Stimulated activated naive CD8-positive, alpha-beta T cell treated with anti-CD3 and anti-CD28 coated beads, Interleukin-15, amount 100 ng/mL, for 72 hours (primary cell): ENCODE data around the gene TP53TG5.

Experiments
- ATAC-seq: fragments of 150-1000 bp; cut with Tn5 transposase; 2 replicates; pipeline ENCODE4 v1.10.0; 2021; ENCODE audit warnings: mild to moderate bottlenecking, moderate library complexity
- DNase-seq, 2 donors: peaks; one replicate each; pipeline ENCODE4 v3.0.0; 2021 to 2022
- H3K27ac Mint-ChIP-seq, 2 donors: one replicate each; pipeline ENCODE4 v1.8.0; 2022; ENCODE audit warnings: mild to moderate bottlenecking in 2 of 2, mixed read lengths in 2 of 2, moderate library complexity in 2 of 2
- H3K27me3 Mint-ChIP-seq: one replicate; pipeline ENCODE4 v1.8.0; 2022; ENCODE audit warnings: mixed read lengths
- H3K4me1 Mint-ChIP-seq: one replicate; pipeline ENCODE4 v1.8.0; 2022; ENCODE audit warnings: mild to moderate bottlenecking, mixed read lengths
- H3K4me3 Mint-ChIP-seq, 2 donors: one replicate each; pipeline ENCODE4 v1.8.0; 2022; ENCODE audit warnings: mild to moderate bottlenecking in 2 of 2, mixed read lengths in 2 of 2, moderate library complexity in 1 of 2
- H3K9me3 Mint-ChIP-seq, 2 donors: one replicate each; pipeline ENCODE4 v1.8.0; 2022; ENCODE audit warnings: mixed read lengths in 2 of 2

The TP53TG5 gene

GRCh38 chr20:45378191-45378590 lies at the start of gene TP53TG5:
Gene TP53TG5 (minus strand): TSS chr20:45378325. CDS start chr20:45378236, 89 bp downstream.
- Mint-ChIP-seq H3K27me3 (no peaks in the 10 kb centered on the region), H3K4me3 (no peak within 1 kb of the TSS), H3K9me3 (no peaks in the 10 kb centered on the region), H3K27ac (peak within 1 kb of the TSS in 1 of 2 donors; percentile 22), H3K4me1 (peaks cover 14% of the 10 kb centered on the region)
- DNase-seq (no peak), ATAC-seq (no peak)

GRCh38 chr20:45427236-45428149 lies 49.4 kb upstream of the TP53TG5 start:
- no peak overlapping the region for H3K27ac Mint-ChIP-seq
- H3K4me3 Mint-ChIP-seq: no peak overlapping the region
- no peaks in the 10 kb centered on the region for H3K27me3 Mint-ChIP-seq
- DNase-seq: no peak
- peaks cover 7% of the 10 kb centered on the region for H3K4me1 Mint-ChIP-seq
- H3K9me3 Mint-ChIP-seq: no peaks in the 10 kb centered on the region
- no peak for ATAC-seq

GRCh38 chr20:45426320-45427016 lies 48.3 kb upstream of the TP53TG5 start:
- Mint-ChIP-seq H3K27ac (peak overlapping the region in 1 of 2 donors; percentile 85), H3K9me3 (no peaks in the 10 kb centered on the region), H3K4me3 (no peak overlapping the region), H3K27me3 (no peaks in the 10 kb centered on the region), H3K4me1 (no peaks in the 10 kb centered on the region)
- no peak for DNase-seq
- ATAC-seq: no peak

GRCh38 chr20:45425561-45425960 lies 47.4 kb upstream of the TP53TG5 start:
- Mint-ChIP-seq H3K4me3 (no peak overlapping the region), H3K27ac (no peak overlapping the region), H3K27me3 (no peaks in the 10 kb centered on the region), H3K9me3 (no peaks in the 10 kb centered on the region), H3K4me1 (no peaks in the 10 kb centered on the region)
- ATAC-seq (no peak), DNase-seq (no peak)

GRCh38 chr20:45423700-45424099 lies 45.6 kb upstream of the TP53TG5 start:
- no peak overlapping the region for H3K4me3 Mint-ChIP-seq
- peaks cover 9% of the 10 kb centered on the region for H3K4me1 Mint-ChIP-seq
- DNase-seq (no peak), ATAC-seq (no peak)
- H3K27me3 Mint-ChIP-seq: no peaks in the 10 kb centered on the region
- H3K9me3 Mint-ChIP-seq: no peaks in the 10 kb centered on the region
- H3K27ac Mint-ChIP-seq: no peak overlapping the region

- Mint-ChIP-seq H3K27me3 (no peaks in the 10 kb centered on the region), H3K9me3 (no peaks in the 10 kb centered on the region), H3K4me1 (peaks cover 39% of the 10 kb centered on the region), H3K4me3 (no peak overlapping the region), H3K27ac (peak overlapping the region; percentile 44 to 85)
- DNase-seq (no peak), ATAC-seq (no peak)
These were observed 42.0 kb upstream of the TP53TG5 start for GRCh38 chr20:45420125-45420524.

GRCh38 chr20:45419188-45420091 lies 41.3 kb upstream of the TP53TG5 start:
- peak; percentile 47 for ATAC-seq
- Mint-ChIP-seq H3K27me3 (no peaks in the 10 kb centered on the region), H3K4me3 (no peak overlapping the region), H3K9me3 (no peaks in the 10 kb centered on the region), H3K27ac (peak overlapping the region; percentile 83 to 91), H3K4me1 (peaks cover 44% of the 10 kb centered on the region)
- DNase-seq: peak in 1 of 2 donors; percentile 13

- Mint-ChIP-seq H3K4me1 (peaks cover 47% of the 10 kb centered on the region), H3K9me3 (no peaks in the 10 kb centered on the region), H3K4me3 (peak overlapping the region; percentile 88 to 92), H3K27ac (peak overlapping the region; percentile 95 to 99), H3K27me3 (no peaks in the 10 kb centered on the region)
- ATAC-seq: no peak
- DNase-seq: no peak
These were observed 38.8 kb upstream of the TP53TG5 start for GRCh38 chr20:45416917-45417316.

GRCh38 chr20:45415822-45416637 lies 37.9 kb upstream of the TP53TG5 start, which contains the start of gene PIGT:
Gene PIGT (plus strand): TSS chr20:45416141. CDS start chr20:45416157, 16 bp downstream.
- H3K9me3 Mint-ChIP-seq: no peaks in the 10 kb centered on the region
- no peaks in the 10 kb centered on the region for H3K27me3 Mint-ChIP-seq
- H3K4me1 Mint-ChIP-seq: peaks cover 47% of the 10 kb centered on the region
- peak within 1 kb of the TSS; percentile 88 to 92 for H3K4me3 Mint-ChIP-seq
- ATAC-seq (peak; percentile 95), DNase-seq (peak; percentile 80 to 89)
- peak within 1 kb of the TSS; percentile 95 to 99 for H3K27ac Mint-ChIP-seq

- no peaks in the 10 kb centered on the region for H3K9me3 Mint-ChIP-seq
- ATAC-seq (no peak), DNase-seq (no peak)
- no peak overlapping the region for H3K27ac Mint-ChIP-seq
- H3K27me3 Mint-ChIP-seq: no peaks in the 10 kb centered on the region
- H3K4me3 Mint-ChIP-seq: no peak overlapping the region
- peaks cover 40% of the 10 kb centered on the region for H3K4me1 Mint-ChIP-seq
These were observed 35.4 kb upstream of the TP53TG5 start for GRCh38 chr20:45413479-45413878.

GRCh38 chr20:45412653-45413052 lies 34.5 kb upstream of the TP53TG5 start:
- Mint-ChIP-seq H3K4me3 (no peak overlapping the region), H3K4me1 (peaks cover 40% of the 10 kb centered on the region), H3K27me3 (no peaks in the 10 kb centered on the region), H3K9me3 (no peaks in the 10 kb centered on the region), H3K27ac (no peak overlapping the region)
- ATAC-seq: no peak
- no peak for DNase-seq

- no peak for ATAC-seq
- H3K27ac Mint-ChIP-seq: no peak overlapping the region
- no peak overlapping the region for H3K4me3 Mint-ChIP-seq
- H3K27me3 Mint-ChIP-seq: no peaks in the 10 kb centered on the region
- no peaks in the 10 kb centered on the region for H3K9me3 Mint-ChIP-seq
- H3K4me1 Mint-ChIP-seq: peaks cover 36% of the 10 kb centered on the region
- no peak for DNase-seq
These were observed 32.8 kb upstream of the TP53TG5 start for GRCh38 chr20:45410887-45411286.

- DNase-seq: no peak
- Mint-ChIP-seq H3K27me3 (no peaks in the 10 kb centered on the region), H3K9me3 (no peaks in the 10 kb centered on the region), H3K27ac (peak overlapping the region in 1 of 2 donors; percentile 43), H3K4me3 (no peak overlapping the region), H3K4me1 (peaks cover 37% of the 10 kb centered on the region)
- no peak for ATAC-seq
These were observed 31.6 kb upstream of the TP53TG5 start for GRCh38 chr20:45409521-45410272.

- ATAC-seq (no peak), DNase-seq (no peak)
- Mint-ChIP-seq H3K9me3 (no peaks in the 10 kb centered on the region), H3K27me3 (no peaks in the 10 kb centered on the region), H3K4me3 (peak overlapping the region; percentile 5 to 43), H3K4me1 (peaks cover 35% of the 10 kb centered on the region), H3K27ac (no peak overlapping the region)
These were observed 30.6 kb upstream of the TP53TG5 start for GRCh38 chr20:45408646-45409213.
